Measurements from ENCODE around the gene TMEM33.

GRCh38 chr4:41935652-41936021, 408 bp downstream of the TMEM33 start:
- TF ChIP-seq CTCF (IDR thresholded peaks at IDR 0.05), result no peak
- TF ChIP-seq POLR2A (IDR thresholded peaks at IDR 0.05), result no peak

Measured in Peyer's patch (tissue), 4 donors.